HG02852 (cell line): ENCODE results near the gene TUBG2.

ENCODE experiments used
- ATAC-seq: cut with Tn5 transposase; IDR thresholded peaks from one replicate; pipeline ENCODE4 v1.9.1; 2021; ENCODE audit warnings: mild to moderate bottlenecking, moderate library complexity; ENCODE audit not compliant: unreplicated experiment

Gene TUBG2

DNA sequence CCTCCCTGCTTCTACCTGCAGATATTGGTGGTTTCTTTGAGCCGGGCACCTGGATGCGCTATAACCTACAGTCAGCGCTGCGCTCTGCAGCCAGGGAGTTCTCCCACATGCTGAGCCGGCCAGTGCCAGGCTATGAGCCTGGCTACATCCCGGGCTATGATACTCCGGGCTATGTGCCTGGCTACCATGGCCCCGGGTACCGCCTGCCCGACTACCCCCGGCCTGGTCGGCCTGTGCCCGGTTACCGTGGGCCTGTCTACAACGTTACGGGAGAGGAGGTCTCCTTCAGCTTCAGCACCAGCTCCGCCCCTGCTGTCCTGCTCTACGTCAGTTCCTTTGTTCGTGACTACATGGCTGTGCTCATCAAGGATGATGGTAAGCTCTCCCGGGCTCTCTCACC lies 36.4 kb downstream of the TUBG2 start:
- ATAC-seq = no peak

DNA sequence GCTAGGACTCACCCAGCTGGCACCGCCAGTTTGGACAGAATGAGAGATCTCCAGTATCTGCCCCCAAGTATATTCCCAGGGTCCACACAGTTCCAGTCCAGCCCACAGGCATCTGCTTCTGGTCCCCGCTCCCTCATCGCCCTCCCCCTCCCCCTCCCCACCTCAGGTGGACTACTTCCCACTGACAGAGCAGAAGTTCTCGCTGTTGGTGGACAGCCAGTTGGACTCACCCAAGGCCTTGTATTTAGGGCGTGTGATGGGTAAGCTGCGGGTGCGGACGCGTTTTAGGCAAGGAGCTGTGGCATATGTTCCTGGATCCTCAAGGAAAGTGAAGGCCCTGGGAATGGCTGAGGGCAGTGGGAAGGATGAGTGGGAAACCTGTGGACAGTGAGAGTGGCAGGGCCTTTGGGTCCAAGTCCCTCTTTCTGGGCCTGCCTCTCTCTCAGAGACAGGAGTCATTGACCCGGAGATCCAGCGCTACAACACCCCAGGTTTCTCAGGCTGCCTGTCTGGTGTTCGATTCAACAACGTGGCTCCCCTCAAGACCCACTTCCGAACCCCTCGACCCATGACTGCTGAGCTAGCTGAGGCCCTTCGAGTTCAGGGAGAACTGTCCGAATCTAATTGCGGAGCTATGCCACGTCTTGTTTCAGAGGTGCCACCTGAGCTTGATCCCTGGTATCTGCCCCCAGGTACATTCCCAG lies 38.2 kb downstream of the TUBG2 start:
- no peak for ATAC-seq

DNA sequence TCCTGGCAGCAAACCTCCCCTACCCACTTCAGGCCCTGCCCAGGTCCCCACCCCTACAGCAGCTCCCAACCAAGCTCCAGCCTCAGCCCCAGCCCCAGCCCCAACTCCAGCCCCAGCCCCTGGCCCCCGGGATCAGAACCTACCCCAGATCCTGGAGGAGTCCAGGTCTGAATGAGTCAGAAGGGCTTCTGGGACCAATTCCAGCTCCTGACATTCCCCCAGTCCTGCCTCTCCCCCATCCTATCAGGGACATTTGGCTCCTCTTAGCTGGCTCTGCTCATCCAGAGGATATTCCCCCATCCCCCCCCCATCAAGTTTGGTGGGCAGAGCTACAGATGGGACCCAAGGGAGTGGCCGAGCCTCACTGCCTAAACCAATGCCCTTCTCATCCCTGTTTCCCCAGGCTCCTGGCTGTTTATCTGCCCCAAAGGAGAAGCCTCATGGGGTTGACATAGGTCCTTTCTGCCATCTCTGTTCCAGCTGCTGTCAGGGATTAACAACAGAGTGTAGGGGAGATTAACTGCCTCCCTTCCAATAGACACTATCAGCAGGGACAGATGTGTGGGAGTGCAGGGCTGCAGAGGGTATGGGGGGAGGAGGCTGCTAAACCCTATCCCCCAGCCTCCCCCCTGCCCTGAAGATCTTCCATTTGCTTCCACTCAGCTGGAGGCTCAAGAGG lies 39.8 kb downstream of the TUBG2 start:
- ATAC-seq = no peak

DNA sequence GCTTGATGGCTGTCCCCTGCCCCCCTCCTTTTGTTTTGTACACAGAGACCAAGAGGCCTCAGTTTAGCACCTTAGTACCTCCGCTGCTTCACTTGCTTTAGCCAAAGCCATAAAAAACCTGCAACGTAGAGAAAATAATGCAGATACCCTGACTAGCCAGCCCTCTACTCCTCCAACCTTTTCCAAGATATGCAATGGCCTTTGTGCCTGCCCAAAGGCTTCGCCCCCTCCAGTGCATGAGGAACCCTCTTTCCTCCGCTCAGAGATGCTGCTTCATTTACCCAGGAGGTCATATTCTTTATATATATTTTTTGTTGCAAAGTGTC lies 40.3 kb downstream of the TUBG2 start:
- no peak for ATAC-seq

DNA sequence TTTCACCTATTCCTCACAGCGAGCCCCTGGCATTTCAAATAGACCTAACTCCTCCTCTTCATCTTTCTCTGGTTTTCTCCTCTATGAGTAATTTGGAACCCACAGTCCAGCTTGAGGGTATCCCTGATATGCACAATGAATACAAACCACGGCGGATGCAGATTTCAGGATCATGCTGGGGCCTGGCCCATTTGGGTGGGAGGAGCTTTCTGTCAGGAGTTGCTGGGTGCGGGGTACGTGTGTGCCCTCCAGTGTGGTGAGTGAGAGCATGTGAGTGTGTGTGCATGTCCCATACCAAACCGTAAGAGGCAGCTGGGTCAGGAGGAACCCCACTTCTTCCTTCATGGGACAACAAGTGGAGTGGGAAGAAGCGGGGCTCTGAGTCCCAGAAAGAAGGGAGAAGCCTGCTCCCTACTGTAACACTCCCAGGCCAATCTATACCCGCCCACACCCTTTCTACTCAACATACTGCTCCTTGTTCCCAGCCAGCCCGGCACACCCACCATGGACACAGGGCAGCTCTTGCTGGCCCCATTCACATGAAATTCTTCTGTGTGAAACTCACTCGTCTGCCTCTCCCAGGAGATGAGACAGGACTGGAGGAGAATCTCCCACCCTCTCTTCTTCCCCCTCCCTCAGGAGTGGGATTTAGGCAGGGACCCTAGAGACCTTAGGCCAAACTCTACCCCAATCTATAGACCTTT lies 41.7 kb downstream of the TUBG2 start:
- ATAC-seq = no peak

DNA sequence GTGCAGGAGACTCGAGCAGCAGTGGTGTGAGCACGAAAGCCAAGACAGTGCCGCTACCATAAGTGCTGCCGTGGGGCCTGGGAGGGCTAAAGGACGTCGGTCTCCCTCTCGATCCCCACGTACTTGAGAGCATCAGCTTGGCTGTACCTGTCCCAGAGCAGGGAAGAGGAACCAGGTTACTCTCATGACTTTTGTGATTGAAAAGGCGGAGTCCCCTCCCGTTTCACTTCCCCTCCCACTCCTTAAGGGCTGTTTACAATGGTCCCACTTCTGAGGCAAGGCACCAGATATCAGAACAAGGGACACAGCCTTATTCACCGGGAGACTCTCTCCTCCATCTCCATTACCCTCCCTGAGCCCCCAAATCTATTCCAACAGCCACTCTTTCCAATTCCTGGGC lies 43.4 kb downstream of the TUBG2 start:
- no peak for ATAC-seq

DNA sequence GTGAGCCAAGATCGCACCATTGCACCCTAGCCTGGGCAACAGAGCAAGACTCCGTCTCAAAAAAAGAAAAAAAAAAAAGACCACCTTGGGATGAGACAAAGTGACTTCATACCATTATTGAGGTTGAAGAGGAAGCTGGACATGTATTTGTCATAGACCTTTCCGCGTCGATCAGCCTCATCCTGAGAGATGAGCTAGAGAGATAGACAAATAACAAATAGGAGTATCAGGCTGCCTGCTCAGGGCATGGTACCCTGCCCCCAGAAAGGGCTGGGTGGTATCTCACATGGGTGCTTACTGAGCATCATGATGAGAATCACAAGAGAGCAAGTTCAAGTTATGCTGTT lies 45.4 kb downstream of the TUBG2 start:
- peak; percentile 21 for ATAC-seq

DNA sequence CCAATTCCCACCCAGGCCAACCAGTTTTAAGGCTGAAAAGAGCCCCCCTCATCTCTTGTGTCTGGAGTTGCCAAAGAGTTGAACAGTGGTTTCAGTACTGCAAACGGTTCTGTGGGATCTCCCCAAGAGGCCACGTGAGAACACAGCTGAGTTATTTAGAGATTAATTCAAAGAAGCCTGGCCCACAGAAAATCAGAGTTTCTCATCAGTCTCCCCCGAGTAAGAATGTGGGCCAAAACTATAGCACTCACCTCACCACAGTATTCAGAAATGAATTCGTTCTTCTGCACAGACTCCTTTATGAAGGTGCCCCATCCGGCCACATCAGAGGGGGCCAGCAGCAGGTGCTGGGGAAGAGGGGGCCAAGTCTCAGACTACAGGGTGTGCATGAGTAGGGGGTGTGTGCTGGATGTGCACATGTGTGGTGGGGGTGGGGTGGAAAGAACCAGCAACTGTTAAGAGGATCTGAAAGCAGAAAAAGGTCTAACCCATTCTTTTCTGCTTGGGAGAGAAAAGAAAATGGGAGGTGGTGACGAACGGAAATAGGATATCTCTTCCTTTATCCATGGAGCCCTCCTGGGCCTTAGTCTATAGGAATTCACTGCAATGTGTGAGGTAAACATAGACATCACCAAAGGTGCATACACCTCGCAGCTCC lies 45.9 kb downstream of the TUBG2 start:
- ATAC-seq = peak; percentile 82

DNA sequence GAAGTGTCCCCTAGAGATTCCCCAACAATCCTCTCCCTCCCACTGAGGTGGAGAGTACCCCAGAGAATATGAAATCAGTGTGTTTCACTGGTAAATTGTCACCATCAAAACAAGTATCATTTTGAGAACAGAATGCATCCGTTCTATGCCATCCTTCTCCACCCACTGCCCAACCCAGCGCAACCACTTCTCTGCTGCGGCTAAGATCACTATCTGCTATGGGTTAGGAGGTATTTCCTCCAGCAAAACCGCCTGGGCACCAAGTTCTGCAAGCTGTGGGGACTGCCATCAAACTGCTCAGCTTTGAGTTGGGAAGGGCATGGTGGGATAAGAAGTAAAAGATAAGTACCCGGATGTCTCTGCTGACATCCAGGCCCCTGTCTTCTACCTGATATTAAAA lies 47.6 kb downstream of the TUBG2 start:
- ATAC-seq = no peak

DNA sequence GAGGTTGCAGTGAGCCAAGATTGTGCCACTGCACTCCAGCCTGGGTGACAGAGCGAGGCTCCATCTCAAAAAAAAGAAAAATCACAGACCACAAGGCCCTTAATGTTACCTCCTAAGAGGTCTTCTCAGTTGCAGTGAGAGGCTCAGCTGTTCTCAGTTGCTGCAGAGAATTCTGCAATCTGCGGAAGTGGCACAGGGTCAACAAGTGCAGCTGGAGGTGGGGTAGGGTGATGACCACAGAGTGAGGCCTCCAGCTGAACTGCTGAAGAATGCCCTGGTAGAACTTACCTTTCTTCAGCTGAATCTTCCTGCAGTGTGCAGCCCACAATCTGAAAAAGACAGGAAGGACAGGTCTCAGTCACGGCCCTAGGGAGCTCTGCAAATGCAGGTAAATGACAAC lies 49.5 kb downstream of the TUBG2 start:
- no peak for ATAC-seq

DNA sequence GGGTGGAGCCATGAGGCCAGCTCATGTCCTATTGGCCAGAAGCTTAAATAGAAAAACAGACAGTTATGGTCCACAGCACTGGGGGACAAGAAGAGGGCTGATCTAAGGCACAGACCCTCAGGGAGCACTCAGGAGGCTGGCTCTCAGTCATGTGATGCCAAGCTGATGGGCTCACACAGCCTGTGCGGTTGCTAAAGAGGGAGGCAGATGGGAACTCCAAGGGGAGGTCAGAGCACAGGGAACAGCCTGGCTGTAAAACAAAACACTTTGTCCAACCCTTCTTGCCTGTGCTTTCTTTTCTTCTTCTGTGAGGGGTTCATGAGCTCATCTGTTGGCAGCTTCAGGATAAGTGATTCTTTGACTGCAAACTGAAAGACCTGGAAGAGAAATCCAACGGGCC lies 50.5 kb downstream of the TUBG2 start:
- no peak for ATAC-seq
